ENCODE measurements around the gene CSH2.

CSH2 gene

GRCh38 chr17:63834431-63835166, 38.9 kb downstream of the CSH2 start:
- DNase-seq (ENCODE audit: low read depth in 4 of 4, low spot score in 1 of 4) = peak in 1 of 4 experiments; percentile 45

GRCh38 chr17:63833741-63834373, 39.6 kb downstream of the CSH2 start:
- no peak for DNase-seq (ENCODE audit: low read depth in 4 of 4, low spot score in 1 of 4)

- no peak for DNase-seq (ENCODE audit: low read depth in 4 of 4, low spot score in 1 of 4)
These were observed 40.3 kb downstream of the CSH2 start for GRCh38 chr17:63833026-63833740.

- no peak for DNase-seq (ENCODE audit: low read depth in 4 of 4, low spot score in 1 of 4)
These were observed 41.0 kb downstream of the CSH2 start for GRCh38 chr17:63832455-63832854.

- DNase-seq (ENCODE audit: low read depth in 4 of 4, low spot score in 1 of 4) = no peak
These were observed 41.5 kb downstream of the CSH2 start for GRCh38 chr17:63832014-63832413.

GRCh38 chr17:63831505-63831904, 42.0 kb downstream of the CSH2 start:
- DNase-seq (ENCODE audit: low read depth in 4 of 4, low spot score in 1 of 4) = no peak

GRCh38 chr17:63830904-63831491, 42.5 kb downstream of the CSH2 start:
- no peak for DNase-seq (ENCODE audit: low read depth in 4 of 4, low spot score in 1 of 4)

- no peak for DNase-seq (ENCODE audit: low read depth in 4 of 4, low spot score in 1 of 4)
These were observed 43.2 kb downstream of the CSH2 start for GRCh38 chr17:63830278-63830677.

- no peak for DNase-seq (ENCODE audit: low read depth in 4 of 4, low spot score in 1 of 4)
These were observed 44.5 kb downstream of the CSH2 start for GRCh38 chr17:63828936-63829335.

- DNase-seq (ENCODE audit: low read depth in 4 of 4, low spot score in 1 of 4) = no peak
These were observed 45.7 kb downstream of the CSH2 start for GRCh38 chr17:63827801-63828221.

GRCh38 chr17:63827002-63827800, 46.3 kb downstream of the CSH2 start, which contains the start of the genes FTSJ3 and PSMC5:
Gene FTSJ3 (minus strand): TSS chr17:63827663. CDS start chr17:63826902, 761 bp downstream.
Gene PSMC5 (plus strand): TSS chr17:63827431. CDS start chr17:63827491, 60 bp downstream.
- DNase-seq (ENCODE audit: low read depth in 4 of 4, low spot score in 1 of 4) = peak; percentile 90 to 93 (median 92)

GRCh38 chr17:63826468-63827001, 46.9 kb downstream of the CSH2 start:
- DNase-seq (ENCODE audit: low read depth in 4 of 4, low spot score in 1 of 4) = no peak

- DNase-seq (ENCODE audit: low read depth in 4 of 4, low spot score in 1 of 4) = no peak
These were observed 49.1 kb downstream of the CSH2 start for GRCh38 chr17:63824362-63824761.

- DNase-seq (ENCODE audit: low read depth in 4 of 4, low spot score in 1 of 4) = no peak
These were observed 49.7 kb downstream of the CSH2 start for GRCh38 chr17:63823659-63824331.

GRCh38 chr17:63822537-63822936, 50.9 kb downstream of the CSH2 start:
- no peak for DNase-seq (ENCODE audit: low read depth in 4 of 4, low spot score in 1 of 4)

All from stimulated activated CD4-positive, alpha-beta T cell treated with anti-CD3 and anti-CD28 coated beads, Interleukin-1b, Interleukin-23, amount 100 ng/mL, for 24 hours (primary cell).